ENCODE measurements around the gene CORO6. TPM values are rescaled to one million over a fixed set of nuclear protein-coding genes. Genes with fewer than 3 reads are reported as not detected.

The CORO6 gene
- total and polyA plus RNA-seq, 2 of the 4 experiments (the other 2 are of a cell fraction) = 3.4 to 7.6 TPM

GRCh38 chr17:29627951-29628350 is 5.2 kb upstream of the CORO6 start:
- Histone ChIP-seq H3K9me3 (ENCODE audit: control insufficient read depth, insufficient read depth, low read length) (no peaks in the 10 kb centered on the region), H3K18ac (ENCODE audit: low read depth, low read length) (no peak overlapping the region), H2AK9ac (replicated peaks; ENCODE audit: low read depth, low read length, poor library complexity) (no peak overlapping the region), H4K91ac (ENCODE audit: insufficient read depth, low read depth, low read length) (no peak overlapping the region), H2BK120ac (ENCODE audit: low read depth, low read length) (no peak overlapping the region), H2AK5ac (ENCODE audit: low read depth, low read length) (no peak overlapping the region), H4K20me1 (ENCODE audit: insufficient read depth, low read length) (no peaks in the 10 kb centered on the region), H3K27ac (ENCODE audit: insufficient read depth, low read length) (no peak overlapping the region), H4K5ac (ENCODE audit: low read depth, low read length) (no peak overlapping the region), H3K4me2 (ENCODE audit: low read depth, low read length) (no peak overlapping the region), H3K23ac (ENCODE audit: low read depth, low read length) (no peak overlapping the region), H3K4me1 (ENCODE audit: control insufficient read depth, insufficient read depth, low read length) (no peaks in the 10 kb centered on the region), H2BK5ac (ENCODE audit: low read depth, low read length, poor library complexity, severe bottlenecking) (no peak overlapping the region), H2BK15ac (ENCODE audit: low read depth, low read length) (no peak overlapping the region), H3K4ac (ENCODE audit: low read depth, low read length) (no peak overlapping the region), H3K56ac (ENCODE audit: extremely low read depth, insufficient read depth, low read length) (no peak overlapping the region), H4K8ac (ENCODE audit: low read depth in 2 of 2, low read length in 2 of 2) (no peak overlapping the region), H2AFZ (replicated peaks; ENCODE audit: low read length, poor library complexity) (no peak overlapping the region), H3K36me3 (ENCODE audit: control insufficient read depth, insufficient read depth, low read length) (peaks cover 29% of the 10 kb centered on the region), H3K27me3 (ENCODE audit: control insufficient read depth, insufficient read depth, low read length) (no peaks in the 10 kb centered on the region), H3K79me1 (ENCODE audit: low read depth in 1 of 2, low read length in 2 of 2) (no peaks in the 10 kb centered on the region; a peak in 1 of 4 replicates), H3K9ac (ENCODE audit: low read depth, low read length) (no peak overlapping the region), H3K4me3 (ENCODE audit: insufficient read depth, low read depth, low read length) (no peak overlapping the region), H2BK20ac (ENCODE audit: low read depth, low read length) (no peak overlapping the region), H3K9me1 (ENCODE audit: insufficient read depth, low read length) (peaks cover 2% of the 10 kb centered on the region), H3K14ac (replicated peaks; ENCODE audit: low read depth, low read length) (no peak overlapping the region)
- dilution Hi-C loops (cut with HindIII; ENCODE audit: low sequenced_read_pairs, unreplicated experiment) = no loop called here
- DNase-seq = no peak
- intact Hi-C loops (cut with micrococcal nuclease) = no loop called here
- ChIA-PET CTCF (no interaction called here), POLR2A (ENCODE audit: unreplicated experiment) (no interaction called here)
- no peak for TF ChIP-seq SMC3 (IDR thresholded peaks at IDR 0.05; ENCODE audit: low read depth, low read length)
- TF ChIP-seq RFX5 (IDR thresholded peaks at IDR 0.05; ENCODE audit: low read depth, low read length) = no peak
- no peak for TF ChIP-seq CEBPB (IDR thresholded peaks at IDR 0.05; ENCODE audit: low read depth, low read length)
- no peak for TF ChIP-seq MAFK (IDR thresholded peaks at IDR 0.05; ENCODE audit: low read depth, low read length)
- no peak for TF ChIP-seq NFE2L2 (IDR thresholded peaks at IDR 0.05; ENCODE audit: low read depth, low read length)
- in situ Hi-C loops (cut with MboI; ENCODE audit: low sequenced_read_pairs) = no loop called here
- no peak for ATAC-seq (ENCODE audit: low read depth)
- WGBS, 2 experiments (ENCODE audit: extremely low coverage in 2 of 2, insufficient read length in 1 of 2) = no CpG with 5 or more reads among the region's 1 CpG
- no TSS peak for BruUV-seq (replicated peaks)
